TTC549 (cell line): ENCODE measurements around the gene TMEM123.

Experiments used
- FAIRE-seq: peaks from 2 replicates; lab custom pipeline; 2012; peaks lifted over from hg19 to GRCh38; lab: Jason Lieb, UNC

Gene TMEM123

GRCh38 chr11:102452461-102453301, at the start of gene TMEM123:
TSS of gene TMEM123 (minus strand) at chr11:102452765. CDS start at chr11:102452623, 142 bp downstream.
- FAIRE-seq: no peak

- no peak for FAIRE-seq
Measured at GRCh38 chr11:102500829-102501228, 48.3 kb upstream of the TMEM123 start.

GRCh38 chr11:102499931-102500330, 47.4 kb upstream of the TMEM123 start:
- FAIRE-seq: no peak

GRCh38 chr11:102499151-102499550, 46.6 kb upstream of the TMEM123 start:
- FAIRE-seq: no peak

GRCh38 chr11:102497061-102497460, 44.5 kb upstream of the TMEM123 start:
- no peak for FAIRE-seq

- peak; percentile 95 for FAIRE-seq
Measured at GRCh38 chr11:102495161-102496042, 42.8 kb upstream of the TMEM123 start.

- no peak for FAIRE-seq
Measured at GRCh38 chr11:102494216-102494615, 41.7 kb upstream of the TMEM123 start.

GRCh38 chr11:102493524-102493923, 41.0 kb upstream of the TMEM123 start:
- FAIRE-seq: no peak

- no peak for FAIRE-seq
Measured at GRCh38 chr11:102491969-102492368, 39.4 kb upstream of the TMEM123 start.

- no peak for FAIRE-seq
Measured at GRCh38 chr11:102489186-102490145, 36.9 kb upstream of the TMEM123 start.

- no peak for FAIRE-seq
Measured at GRCh38 chr11:102488208-102488607, 35.6 kb upstream of the TMEM123 start.

- no peak for FAIRE-seq
Measured at GRCh38 chr11:102487214-102487613, 34.6 kb upstream of the TMEM123 start.

- FAIRE-seq: no peak
Measured at GRCh38 chr11:102486584-102486983, 34.0 kb upstream of the TMEM123 start.

- no peak for FAIRE-seq
Measured at GRCh38 chr11:102485095-102485722, 32.6 kb upstream of the TMEM123 start.

- FAIRE-seq: no peak
Measured at GRCh38 chr11:102482433-102482832, 29.9 kb upstream of the TMEM123 start.

- no peak for FAIRE-seq
Measured at GRCh38 chr11:102479733-102480132, 27.2 kb upstream of the TMEM123 start.

GRCh38 chr11:102478673-102479299, 26.2 kb upstream of the TMEM123 start:
- no peak for FAIRE-seq

GRCh38 chr11:102476812-102477211, 24.2 kb upstream of the TMEM123 start:
- FAIRE-seq: no peak

GRCh38 chr11:102476069-102476468, 23.5 kb upstream of the TMEM123 start:
- FAIRE-seq: no peak

GRCh38 chr11:102473543-102473942, 21.0 kb upstream of the TMEM123 start:
- FAIRE-seq: no peak

- no peak for FAIRE-seq
Measured at GRCh38 chr11:102472127-102472526, 19.6 kb upstream of the TMEM123 start.
